ENCODE data around the gene RHOB.

- TF ChIP-seq CTCF (IDR thresholded peaks at IDR 0.05) (no peak), POLR2A (IDR thresholded peaks at IDR 0.05) (no peak)
These were observed 7.4 kb downstream of the RHOB start for GRCh38 chr2:20454036-20454981.
